Stimulated activated CD8-positive, alpha-beta memory T cell treated with anti-CD3 and anti-CD28 coated beads, Interleukin-15, amount 100 ng/mL, for 1 hour (primary cell): ENCODE measurements around the gene CACNA1E.

Source experiments
- DNase-seq: peaks from one replicate; pipeline ENCODE4 v3.0.0-alpha.2; 2020; ENCODE audit warnings: low read depth

Gene CACNA1E

GRCh38 chr1:181485287-181486097 is 2.2 kb downstream of the CACNA1E start:
- DNase-seq: no peak

GRCh38 chr1:181486098-181486420 is 2.7 kb downstream of the CACNA1E start:
- DNase-seq: no peak

- DNase-seq: no peak
Measured at GRCh38 chr1:181488866-181489265, 5.5 kb downstream of the CACNA1E start.

GRCh38 chr1:181490276-181490675 is 7.0 kb downstream of the CACNA1E start:
- DNase-seq: no peak

- DNase-seq: no peak
Measured at GRCh38 chr1:181490740-181491712, 7.7 kb downstream of the CACNA1E start.

- DNase-seq: no peak
Measured at GRCh38 chr1:181493166-181493565, 9.8 kb downstream of the CACNA1E start.

GRCh38 chr1:181493885-181494284 is 10.6 kb downstream of the CACNA1E start:
- no peak for DNase-seq

- no peak for DNase-seq
Measured at GRCh38 chr1:181496759-181497158, 13.4 kb downstream of the CACNA1E start.

GRCh38 chr1:181497870-181498269 is 14.6 kb downstream of the CACNA1E start:
- DNase-seq: no peak

GRCh38 chr1:181499825-181500224 is 16.5 kb downstream of the CACNA1E start:
- DNase-seq: no peak

- DNase-seq: no peak
Measured at GRCh38 chr1:181500636-181501035, 17.3 kb downstream of the CACNA1E start.

GRCh38 chr1:181501612-181502011 is 18.3 kb downstream of the CACNA1E start:
- DNase-seq: no peak

- DNase-seq: no peak
Measured at GRCh38 chr1:181503171-181503810, 20.0 kb downstream of the CACNA1E start.

- no peak for DNase-seq
Measured at GRCh38 chr1:181504399-181504842, 21.1 kb downstream of the CACNA1E start.

GRCh38 chr1:181506563-181507353 is 23.4 kb downstream of the CACNA1E start:
- DNase-seq: no peak

GRCh38 chr1:181508486-181509165 is 25.3 kb downstream of the CACNA1E start:
- no peak for DNase-seq

GRCh38 chr1:181513786-181514297 is 30.5 kb downstream of the CACNA1E start:
- no peak for DNase-seq

GRCh38 chr1:181514298-181515290 is 31.3 kb downstream of the CACNA1E start:
- DNase-seq: no peak

- no peak for DNase-seq
Measured at GRCh38 chr1:181516706-181517105, 33.4 kb downstream of the CACNA1E start.
